ENCODE results near the gene PAPOLB. TPM values are rescaled to one million over a fixed set of nuclear protein-coding genes. Genes with fewer than 3 reads are reported as not detected.
A peak's percentile ranks its signal among the peaks of the same experiment; 100 is the strongest.

PAPOLB gene
- total and polyA plus RNA-seq, 2 experiments from 2014 or later = not detected

DNA sequence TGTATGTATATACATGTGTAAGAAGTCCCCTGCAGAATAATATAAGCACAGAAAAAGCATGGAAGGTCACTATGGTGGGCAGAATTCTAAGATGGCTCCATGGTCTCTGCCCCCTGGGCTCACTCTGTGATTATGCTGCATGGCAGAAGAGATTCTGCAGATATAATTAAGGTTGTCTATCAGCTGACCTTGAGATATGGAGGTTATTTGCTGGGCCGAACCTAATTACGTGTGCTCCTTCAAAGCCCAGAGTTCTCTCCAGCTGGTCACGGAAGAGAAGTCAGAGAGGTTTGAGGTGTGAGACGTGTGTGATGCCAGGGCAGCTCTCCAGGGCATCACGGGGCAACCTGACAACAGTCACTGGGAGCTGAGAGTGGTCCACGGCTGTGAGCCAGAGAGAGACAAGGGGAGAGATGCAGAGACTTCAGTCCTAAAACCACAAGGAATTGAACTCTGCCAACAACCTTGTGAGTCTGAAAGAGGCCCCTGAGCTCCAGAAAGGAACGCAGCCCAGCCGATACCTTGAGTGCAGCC, 11.5 kb downstream of the PAPOLB start:
- H4K20me1 ChIP-seq (ENCODE audit: insufficient read depth, poor library complexity, severe bottlenecking) = no peaks in the 10 kb centered on the region
- 91% methylated on average over 8 of the region's 8 CpGs for WGBS (ENCODE audit: low lambda C conversion rate, missing lambda C conversion rate)
- H3K79me2 ChIP-seq = no peaks in the 10 kb centered on the region
- no peak for DNase-seq (ENCODE audit: low spot score)
- H2AFZ ChIP-seq = no peak overlapping the region
- H3K36me3 ChIP-seq (replicated peaks; ENCODE audit: insufficient read depth, low read depth) = no peaks in the 10 kb centered on the region
- no peak overlapping the region for H3K4me2 ChIP-seq
- no peak overlapping the region for H3K4me3 ChIP-seq
- H3K4me1 ChIP-seq (ENCODE audit: insufficient read depth) = no peaks in the 10 kb centered on the region
- H3K27ac ChIP-seq = no peak overlapping the region
- no peaks in the 10 kb centered on the region for H3K9me3 ChIP-seq (ENCODE audit: low read depth)
- H3K9me2 ChIP-seq (replicated peaks; ENCODE audit: insufficient read depth) = no peaks in the 10 kb centered on the region
- no peak for TF ChIP-seq CTCF (IDR thresholded peaks at IDR 0.05; ENCODE audit: poor library complexity)
- no peak for TF ChIP-seq EZH2 (IDR thresholded peaks at IDR 0.05; ENCODE audit: borderline replicate concordance)
- TF ChIP-seq EZH2phosphoT487 (IDR thresholded peaks at IDR 0.05; ENCODE audit: low read depth, severe bottlenecking, unreplicated experiment) = no peak
- no peaks in the 10 kb centered on the region for H3K27me3 ChIP-seq

GRCh38 chr7:4849390-4849789, 12.4 kb downstream of the PAPOLB start:
- no peaks in the 10 kb centered on the region for H3K4me1 ChIP-seq (ENCODE audit: insufficient read depth)
- no peaks in the 10 kb centered on the region for H3K27me3 ChIP-seq
- no peaks in the 10 kb centered on the region for H3K36me3 ChIP-seq (replicated peaks; ENCODE audit: insufficient read depth, low read depth)
- H3K27ac ChIP-seq = no peak overlapping the region
- TF ChIP-seq EZH2 (IDR thresholded peaks at IDR 0.05; ENCODE audit: borderline replicate concordance) (no peak), CTCF (IDR thresholded peaks at IDR 0.05; ENCODE audit: poor library complexity) (peak; percentile 28)
- no peak overlapping the region for H2AFZ ChIP-seq
- no peaks in the 10 kb centered on the region for H3K79me2 ChIP-seq
- peak; percentile 42 for DNase-seq (ENCODE audit: low spot score)
- WGBS (ENCODE audit: low lambda C conversion rate, missing lambda C conversion rate) = 31% methylated on average over 4 of the region's 4 CpGs
- H3K4me3 ChIP-seq = no peak overlapping the region
- no peak overlapping the region for H3K4me2 ChIP-seq
- H3K9me3 ChIP-seq (ENCODE audit: low read depth) = no peaks in the 10 kb centered on the region
- H3K9me2 ChIP-seq (replicated peaks; ENCODE audit: insufficient read depth) = no peaks in the 10 kb centered on the region
- no peaks in the 10 kb centered on the region for H4K20me1 ChIP-seq (ENCODE audit: insufficient read depth, poor library complexity, severe bottlenecking)

DNA sequence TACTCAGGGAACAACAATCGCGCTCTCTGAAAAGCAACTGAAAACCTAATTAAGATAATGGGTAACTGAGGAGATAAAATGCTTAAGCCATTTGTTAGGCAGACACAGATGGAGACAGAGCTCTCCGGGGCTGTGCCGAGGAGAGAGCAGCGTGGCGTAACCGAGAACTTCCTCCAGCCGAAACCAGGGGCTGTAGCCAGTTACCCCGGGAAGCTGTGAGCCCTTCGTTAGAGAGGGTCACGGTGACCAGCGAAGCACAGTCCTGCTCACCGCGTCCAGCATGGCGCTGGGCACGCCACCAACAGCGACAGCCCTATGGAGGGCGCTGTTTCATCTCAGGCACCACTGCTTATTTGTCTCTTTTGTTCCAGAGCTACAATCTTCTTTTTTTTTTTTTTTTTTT, 16.1 kb downstream of the PAPOLB start:
- peak; percentile 26 for DNase-seq (ENCODE audit: low spot score)
- no peaks in the 10 kb centered on the region for H3K27me3 ChIP-seq
- no peak overlapping the region for H3K4me3 ChIP-seq
- TF ChIP-seq EZH2phosphoT487 (IDR thresholded peaks at IDR 0.05; ENCODE audit: low read depth, severe bottlenecking, unreplicated experiment) (no peak), EZH2 (IDR thresholded peaks at IDR 0.05; ENCODE audit: borderline replicate concordance) (no peak), CTCF (IDR thresholded peaks at IDR 0.05; ENCODE audit: poor library complexity) (peak; percentile 33)
- no peaks in the 10 kb centered on the region for H3K9me2 ChIP-seq (replicated peaks; ENCODE audit: insufficient read depth)
- 22% methylated on average over 18 of the region's 18 CpGs for WGBS (ENCODE audit: low lambda C conversion rate, missing lambda C conversion rate)
- H3K36me3 ChIP-seq (replicated peaks; ENCODE audit: insufficient read depth, low read depth) = no peaks in the 10 kb centered on the region
- H3K79me2 ChIP-seq = no peaks in the 10 kb centered on the region
- peak overlapping the region; percentile 73 for H3K4me2 ChIP-seq
- H3K9me3 ChIP-seq (ENCODE audit: low read depth) = no peaks in the 10 kb centered on the region
- H3K4me1 ChIP-seq (ENCODE audit: insufficient read depth) = no peaks in the 10 kb centered on the region
- no peak overlapping the region for H3K27ac ChIP-seq
- H4K20me1 ChIP-seq (ENCODE audit: insufficient read depth, poor library complexity, severe bottlenecking) = no peaks in the 10 kb centered on the region
- H2AFZ ChIP-seq = no peak overlapping the region
